ENCODE measurements around the gene TJP2.

GRCh38 chr9:69145144-69145715 is 28.8 kb upstream of the TJP2 start:
- TF ChIP-seq CTCF (IDR thresholded peaks at IDR 0.05) (no peak), JUN (CRISPR knock-in tag; IDR thresholded peaks at IDR 0.05) (no peak), TP53 (CRISPR knock-in tag; IDR thresholded peaks at IDR 0.05) (no peak), CBFB (CRISPR knock-in tag; IDR thresholded peaks at IDR 0.05; ENCODE audit: low read depth) (no peak), E2F4 (CRISPR knock-in tag; IDR thresholded peaks at IDR 0.05; ENCODE audit: borderline replicate concordance, low read depth) (no peak), IRF1 (CRISPR knock-in tag; IDR thresholded peaks at IDR 0.05) (no peak), ARID4B (CRISPR knock-in tag; IDR thresholded peaks at IDR 0.05; ENCODE audit: borderline replicate concordance) (no peak), MAX (CRISPR knock-in tag; IDR thresholded peaks at IDR 0.05) (no peak), ATF3 (CRISPR knock-in tag; conservative IDR thresholded peaks at IDR 0.05) (no peak), NFYB (CRISPR knock-in tag; conservative IDR thresholded peaks at IDR 0.05; ENCODE audit: low read depth) (no peak), NR1H2 (CRISPR knock-in tag; IDR thresholded peaks at IDR 0.05) (no peak), ZNF263 (CRISPR knock-in tag; IDR thresholded peaks at IDR 0.05; ENCODE audit: low read depth) (no peak)
